D721Med (cell line): ENCODE results near the gene PTPRF.

Experiments used
- DNase-seq: peaks from one replicate; pipeline ENCODE4 v3.0.0; 2011; ENCODE audit warnings: low spot score; ENCODE audit not compliant: insufficient read length
- FAIRE-seq: peaks from 2 replicates; lab custom pipeline; 2011; peaks lifted over from hg19 to GRCh38; lab: Jason Lieb, UNC
- TF ChIP-seq, protein P1 (sequence below): IDR thresholded peaks from 2 replicates; pipeline ENCODE4 v1.5.1; 2012; ENCODE audit warnings: mild to moderate bottlenecking, control low read depth; ENCODE audit not compliant: insufficient read depth; ENCODE audit errors: missing control alignments

PTPRF gene

GRCh38 chr1:43537423-43538142 lies 6.9 kb downstream of the PTPRF start:
- no peak for FAIRE-seq
- TF ChIP-seq, protein P1, sequence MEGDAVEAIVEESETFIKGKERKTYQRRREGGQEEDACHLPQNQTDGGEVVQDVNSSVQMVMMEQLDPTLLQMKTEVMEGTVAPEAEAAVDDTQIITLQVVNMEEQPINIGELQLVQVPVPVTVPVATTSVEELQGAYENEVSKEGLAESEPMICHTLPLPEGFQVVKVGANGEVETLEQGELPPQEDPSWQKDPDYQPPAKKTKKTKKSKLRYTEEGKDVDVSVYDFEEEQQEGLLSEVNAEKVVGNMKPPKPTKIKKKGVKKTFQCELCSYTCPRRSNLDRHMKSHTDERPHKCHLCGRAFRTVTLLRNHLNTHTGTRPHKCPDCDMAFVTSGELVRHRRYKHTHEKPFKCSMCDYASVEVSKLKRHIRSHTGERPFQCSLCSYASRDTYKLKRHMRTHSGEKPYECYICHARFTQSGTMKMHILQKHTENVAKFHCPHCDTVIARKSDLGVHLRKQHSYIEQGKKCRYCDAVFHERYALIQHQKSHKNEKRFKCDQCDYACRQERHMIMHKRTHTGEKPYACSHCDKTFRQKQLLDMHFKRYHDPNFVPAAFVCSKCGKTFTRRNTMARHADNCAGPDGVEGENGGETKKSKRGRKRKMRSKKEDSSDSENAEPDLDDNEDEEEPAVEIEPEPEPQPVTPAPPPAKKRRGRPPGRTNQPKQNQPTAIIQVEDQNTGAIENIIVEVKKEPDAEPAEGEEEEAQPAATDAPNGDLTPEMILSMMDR: no peak
- DNase-seq: no peak

GRCh38 chr1:43538143-43538487 lies 7.4 kb downstream of the PTPRF start:
- TF ChIP-seq, protein P1: no peak
- FAIRE-seq (no peak), DNase-seq (no peak)

DNA sequence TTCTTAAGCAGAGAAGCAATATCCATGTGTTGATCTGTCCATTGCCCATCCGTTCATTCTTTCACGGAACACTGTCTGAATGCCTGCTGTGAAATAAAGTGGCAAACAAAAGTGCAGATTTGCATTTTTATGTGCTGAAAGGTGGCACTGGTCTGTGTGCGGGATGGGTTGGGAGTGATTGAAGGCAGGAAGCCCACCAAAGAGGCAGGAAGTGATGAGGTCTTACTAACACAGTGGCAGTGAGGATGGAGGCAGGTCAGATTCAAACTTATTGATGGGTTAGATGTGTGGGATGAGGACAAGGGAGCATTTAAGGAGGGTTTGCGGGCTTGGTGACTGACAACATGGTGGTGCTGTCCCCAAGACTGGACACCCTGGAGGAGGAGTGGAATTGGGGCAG lies 8.3 kb downstream of the PTPRF start:
- FAIRE-seq: no peak
- TF ChIP-seq, protein P1: no peak
- no peak for DNase-seq

DNA sequence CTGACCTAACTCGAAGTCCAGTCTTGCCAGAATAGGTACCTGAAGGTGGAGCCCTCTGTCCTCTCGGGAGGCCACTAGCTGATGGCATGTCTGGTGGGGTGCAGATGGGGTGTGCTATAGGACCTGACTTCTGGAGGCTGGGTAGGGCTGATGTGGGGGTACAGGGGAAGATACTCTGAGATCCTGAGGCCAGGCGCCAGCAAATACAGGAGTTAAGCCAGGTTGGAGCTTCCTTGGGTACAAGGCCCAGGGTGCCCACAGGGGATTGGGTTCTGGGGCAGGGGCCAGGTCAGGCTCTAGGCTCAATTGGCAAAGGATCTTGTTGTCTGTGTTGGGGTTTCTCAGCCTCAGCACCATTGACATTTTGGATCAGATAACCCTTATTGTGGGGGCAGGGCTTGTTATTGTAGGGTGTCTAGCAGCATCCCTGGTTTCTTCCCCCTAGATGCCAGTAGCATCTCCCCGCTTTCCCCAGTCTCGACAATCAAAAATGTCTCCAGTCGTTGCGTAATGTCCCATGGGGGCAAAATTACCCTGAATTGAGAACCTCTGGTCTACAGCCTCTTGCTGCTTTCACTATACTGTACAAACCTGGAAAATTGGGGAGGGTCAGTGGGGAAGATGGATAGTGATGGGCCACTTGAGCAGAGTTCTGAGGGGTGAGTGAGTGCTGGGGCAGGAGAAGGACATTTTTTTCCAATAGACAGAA lies 9.2 kb downstream of the PTPRF start:
- DNase-seq: no peak
- TF ChIP-seq, protein P1: no peak
- no peak for FAIRE-seq

GRCh38 chr1:43540653-43541071 lies 10.0 kb downstream of the PTPRF start:
- FAIRE-seq: no peak
- no peak for DNase-seq
- TF ChIP-seq, protein P1: no peak

DNA sequence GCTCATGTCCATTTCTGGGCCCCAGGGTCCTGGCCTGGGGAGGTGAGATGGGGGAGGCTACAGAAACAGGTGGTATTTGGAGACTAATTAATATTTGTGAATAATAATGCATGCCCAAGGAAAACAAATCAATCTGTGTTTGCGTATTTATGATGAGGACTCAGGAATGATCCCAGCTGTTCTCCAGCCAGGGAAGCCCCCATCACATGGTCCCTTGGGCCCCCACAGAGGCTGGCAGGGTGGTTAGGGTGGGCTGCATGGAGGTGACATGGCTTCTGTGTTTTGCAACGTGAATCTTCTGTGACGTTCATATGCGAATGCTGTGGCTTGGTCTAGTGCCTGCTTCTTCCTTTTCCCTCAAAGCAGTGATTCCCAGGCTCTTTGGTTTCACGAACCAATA lies 10.5 kb downstream of the PTPRF start:
- no peak for DNase-seq
- TF ChIP-seq, protein P1: no peak
- no peak for FAIRE-seq
